ENCODE data around the gene GYS1. TPM values are rescaled to one million over a fixed set of nuclear protein-coding genes. Genes with fewer than 3 reads are reported as not detected.

GYS1 gene
- total and polyA plus RNA-seq, 12 donors = 23.7 to 63.9 (median 37.3) TPM

DNA sequence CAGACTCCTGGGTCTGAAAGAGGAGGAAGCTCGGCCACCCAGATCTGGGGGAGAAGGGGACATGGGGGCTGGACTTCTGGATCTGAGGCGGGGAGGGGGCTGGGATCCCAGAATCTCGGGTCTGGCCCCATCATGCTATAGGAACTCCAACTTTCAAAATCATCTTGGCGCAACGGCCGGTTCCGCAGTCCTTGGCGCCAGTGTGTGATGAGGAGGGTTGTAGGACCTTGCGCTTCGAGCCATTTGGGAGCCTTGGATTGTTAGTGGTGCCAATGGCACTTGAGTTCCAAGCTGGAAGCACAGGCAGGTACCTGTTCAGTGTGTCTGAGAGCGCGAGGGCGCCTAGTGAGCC, 902 bp upstream of the GYS1 start:
- H3K27ac ChIP-seq = peak overlapping the region in 4 of 5 donors; percentile 47 to 96 (median 83)
- peak overlapping the region in 2 of 4 donors; percentile 32 to 91 for H3K4me3 ChIP-seq
- H3K4me1 ChIP-seq (replicated peaks in 1 of 2) = peaks cover 18 to 27% of the 10 kb centered on the region in 2 donors
- no peaks in the 10 kb centered on the region for H3K9me3 ChIP-seq (replicated peaks in 1 of 3)
- no peaks in the 10 kb centered on the region for H3K27me3 ChIP-seq
- peaks cover 0 to 7% of the 10 kb centered on the region in 2 donors for H3K36me3 ChIP-seq (replicated peaks in 1 of 2)
- no peak for DNase-seq
- WGBS, 4 donors = 0 to 4% (median 1%) methylated on average over 9 to 13 of the region's 13 CpGs
- TF ChIP-seq, protein P1, sequence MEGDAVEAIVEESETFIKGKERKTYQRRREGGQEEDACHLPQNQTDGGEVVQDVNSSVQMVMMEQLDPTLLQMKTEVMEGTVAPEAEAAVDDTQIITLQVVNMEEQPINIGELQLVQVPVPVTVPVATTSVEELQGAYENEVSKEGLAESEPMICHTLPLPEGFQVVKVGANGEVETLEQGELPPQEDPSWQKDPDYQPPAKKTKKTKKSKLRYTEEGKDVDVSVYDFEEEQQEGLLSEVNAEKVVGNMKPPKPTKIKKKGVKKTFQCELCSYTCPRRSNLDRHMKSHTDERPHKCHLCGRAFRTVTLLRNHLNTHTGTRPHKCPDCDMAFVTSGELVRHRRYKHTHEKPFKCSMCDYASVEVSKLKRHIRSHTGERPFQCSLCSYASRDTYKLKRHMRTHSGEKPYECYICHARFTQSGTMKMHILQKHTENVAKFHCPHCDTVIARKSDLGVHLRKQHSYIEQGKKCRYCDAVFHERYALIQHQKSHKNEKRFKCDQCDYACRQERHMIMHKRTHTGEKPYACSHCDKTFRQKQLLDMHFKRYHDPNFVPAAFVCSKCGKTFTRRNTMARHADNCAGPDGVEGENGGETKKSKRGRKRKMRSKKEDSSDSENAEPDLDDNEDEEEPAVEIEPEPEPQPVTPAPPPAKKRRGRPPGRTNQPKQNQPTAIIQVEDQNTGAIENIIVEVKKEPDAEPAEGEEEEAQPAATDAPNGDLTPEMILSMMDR (IDR thresholded peaks at IDR 0.05) = no peak
- TF ChIP-seq POLR2A (IDR thresholded peaks at IDR 0.05) = no peak
- intact Hi-C loops (cut with DNase I) = no loop called here

DNA sequence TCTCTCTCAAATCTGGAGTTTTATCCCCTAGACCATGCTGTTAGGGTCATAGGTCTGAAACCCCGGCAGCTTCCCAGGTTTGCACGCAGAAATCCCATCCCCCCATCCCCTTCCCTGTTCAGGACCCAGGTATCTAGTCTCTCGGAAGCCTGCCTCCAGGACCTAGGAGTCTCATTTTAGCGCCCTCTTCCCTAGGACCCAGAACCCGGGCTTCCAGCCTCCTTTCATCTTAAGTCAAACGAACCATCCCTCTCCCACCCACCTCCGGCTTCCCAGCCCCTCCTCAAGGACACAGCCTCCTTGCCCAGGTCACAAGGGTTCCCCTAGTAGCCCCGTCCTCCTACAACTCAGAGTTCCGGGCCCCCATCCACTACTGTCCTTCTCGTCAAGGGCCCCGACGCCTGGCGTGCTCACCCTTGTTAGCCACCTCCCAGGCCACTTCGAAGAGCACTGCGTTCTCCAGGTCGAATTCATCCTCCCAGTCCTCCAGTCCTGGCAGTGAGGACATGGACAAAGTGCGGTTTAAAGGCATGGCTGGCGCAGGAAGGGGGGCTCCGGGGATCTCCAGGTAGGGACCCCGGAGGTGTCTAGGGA, 431 bp downstream of the GYS1 start:
- H3K4me3 ChIP-seq = peak overlapping the region; percentile 1 to 91 (median 50)
- peak in 4 of 7 donors; percentile 33 to 68 (median 52) for DNase-seq
- WGBS, 4 donors = 0 to 2% (median 1%) methylated on average over 16 to 20 of the region's 20 CpGs
- H3K27me3 ChIP-seq = no peaks in the 10 kb centered on the region
- H3K36me3 ChIP-seq (replicated peaks in 1 of 2) = peaks cover 0 to 20% of the 10 kb centered on the region in 2 donors
- H3K9me3 ChIP-seq (replicated peaks in 1 of 3) = no peaks in the 10 kb centered on the region
- peaks cover 18 to 27% of the 10 kb centered on the region in 2 donors for H3K4me1 ChIP-seq (replicated peaks in 1 of 2)
- intact Hi-C loops (cut with DNase I) = no loop called here
- H3K27ac ChIP-seq = peak overlapping the region; percentile 70 to 96 (median 88)
- TF ChIP-seq, protein P1 (IDR thresholded peaks at IDR 0.05) = no peak
- no peak for TF ChIP-seq POLR2A (IDR thresholded peaks at IDR 0.05)

DNA sequence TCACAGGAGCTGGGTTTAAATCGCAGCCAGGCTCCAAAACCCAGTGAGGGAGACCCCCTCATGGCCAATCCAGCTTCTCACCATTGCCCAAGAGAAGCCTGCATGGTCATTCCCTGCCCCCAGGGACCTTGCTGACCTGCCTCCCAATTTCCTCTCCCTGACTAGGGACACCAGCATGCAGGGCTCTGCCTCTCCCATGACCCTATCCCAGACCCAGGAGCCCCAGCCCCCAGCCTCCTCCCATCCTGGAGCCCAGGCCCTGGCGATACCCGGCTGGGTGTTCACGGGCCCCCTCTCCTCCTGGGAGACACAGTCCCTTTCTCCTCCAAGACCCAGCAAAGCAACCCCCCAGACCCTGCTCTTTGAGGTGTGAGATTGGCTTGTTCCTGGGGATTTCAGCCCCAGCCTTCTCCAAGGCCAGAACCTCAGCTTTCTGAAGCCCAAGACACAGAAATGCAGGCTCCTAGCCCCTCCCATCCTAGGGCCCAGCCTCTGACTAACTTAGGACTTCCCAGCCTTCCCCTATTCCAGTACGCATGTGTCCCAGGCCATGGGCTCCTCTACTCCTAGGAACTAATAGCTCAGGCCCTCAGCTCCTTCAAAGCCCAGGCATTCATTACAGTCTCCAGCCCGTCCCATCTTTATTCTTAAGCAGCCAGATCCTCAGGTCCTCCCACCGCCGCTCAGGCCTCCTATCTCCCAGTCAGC, 1.1 kb downstream of the GYS1 start:
- H3K36me3 ChIP-seq (replicated peaks in 1 of 2) = peaks cover 0 to 26% of the 10 kb centered on the region in 2 donors
- intact Hi-C loops (cut with DNase I) = no loop called here
- WGBS, 4 donors = 15 to 29% (median 22%) methylated on average over 8 of the region's 8 CpGs
- H3K27me3 ChIP-seq = no peaks in the 10 kb centered on the region
- TF ChIP-seq POLR2A (IDR thresholded peaks at IDR 0.05) = peak in 1 of 2 donors; percentile 83
- TF ChIP-seq, protein P1 (IDR thresholded peaks at IDR 0.05) = no peak
- peak; percentile 72 to 87 (median 81) for DNase-seq
- no peaks in the 10 kb centered on the region for H3K9me3 ChIP-seq (replicated peaks in 1 of 3)
- peak overlapping the region; percentile 70 to 96 (median 88) for H3K27ac ChIP-seq
- peak overlapping the region in 3 of 4 donors; percentile 44 to 91 (median 57) for H3K4me3 ChIP-seq
- peaks cover 18 to 27% of the 10 kb centered on the region in 2 donors for H3K4me1 ChIP-seq (replicated peaks in 1 of 2)

DNA sequence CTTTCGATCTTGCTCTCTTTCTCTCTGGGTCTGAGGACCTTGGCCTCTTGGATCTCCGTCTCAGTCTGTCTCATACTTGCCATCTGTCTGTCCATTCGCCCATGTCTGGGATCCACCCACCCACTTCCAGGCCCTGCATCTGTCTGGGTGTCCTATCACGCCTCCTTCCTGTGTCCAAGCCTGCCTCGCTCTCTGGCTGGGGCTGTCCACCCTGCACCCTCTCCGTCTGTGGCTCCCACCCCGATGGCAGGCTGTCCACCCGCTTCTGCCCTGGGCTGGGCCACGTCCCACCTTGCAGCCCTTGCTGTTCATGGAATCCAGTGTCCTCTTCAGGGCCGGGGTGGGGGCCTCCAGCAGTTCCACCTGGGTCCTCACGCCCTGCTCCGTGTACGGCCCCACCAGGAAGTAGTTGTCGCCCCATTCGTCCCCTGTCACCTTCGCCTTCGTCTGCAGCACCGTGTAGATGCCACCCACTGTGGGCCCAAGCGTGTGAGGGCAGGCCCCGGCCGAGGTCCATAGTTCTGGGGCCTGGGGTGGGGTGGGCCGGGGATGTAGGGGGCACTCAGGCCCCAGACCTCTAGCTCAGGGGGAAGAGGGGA, 2.0 kb downstream of the GYS1 start:
- intact Hi-C loops (cut with DNase I) = no loop called here
- no peak overlapping the region for H3K4me3 ChIP-seq
- no peak for TF ChIP-seq POLR2A (IDR thresholded peaks at IDR 0.05)
- TF ChIP-seq, protein P1 (IDR thresholded peaks at IDR 0.05) = no peak
- H3K27ac ChIP-seq = peak overlapping the region in 2 of 5 donors; percentile 93 to 96
- WGBS, 4 donors = 86 to 88% (median 87%) methylated on average over 17 to 22 of the region's 22 CpGs
- DNase-seq = no peak
- no peaks in the 10 kb centered on the region for H3K27me3 ChIP-seq
- H3K9me3 ChIP-seq (replicated peaks in 1 of 3) = no peaks in the 10 kb centered on the region
- H3K36me3 ChIP-seq (replicated peaks in 1 of 2) = peaks cover 0 to 34% of the 10 kb centered on the region in 2 donors
- peaks cover 18 to 27% of the 10 kb centered on the region in 2 donors for H3K4me1 ChIP-seq (replicated peaks in 1 of 2)

All from adrenal gland (tissue), 12 donors.